NCI-H2029 treated with DMSO at 0.1 percent for 48 hours (cell line): ENCODE measurements around the gene CAMTA1.
A peak's percentile ranks its signal among the peaks of the same experiment; 100 is the strongest.

ENCODE experiments used
- DNase-seq: peaks from one replicate; lab custom pipeline; 2025; lab: John Stamatoyannopoulos, UW

CAMTA1 gene

DNA sequence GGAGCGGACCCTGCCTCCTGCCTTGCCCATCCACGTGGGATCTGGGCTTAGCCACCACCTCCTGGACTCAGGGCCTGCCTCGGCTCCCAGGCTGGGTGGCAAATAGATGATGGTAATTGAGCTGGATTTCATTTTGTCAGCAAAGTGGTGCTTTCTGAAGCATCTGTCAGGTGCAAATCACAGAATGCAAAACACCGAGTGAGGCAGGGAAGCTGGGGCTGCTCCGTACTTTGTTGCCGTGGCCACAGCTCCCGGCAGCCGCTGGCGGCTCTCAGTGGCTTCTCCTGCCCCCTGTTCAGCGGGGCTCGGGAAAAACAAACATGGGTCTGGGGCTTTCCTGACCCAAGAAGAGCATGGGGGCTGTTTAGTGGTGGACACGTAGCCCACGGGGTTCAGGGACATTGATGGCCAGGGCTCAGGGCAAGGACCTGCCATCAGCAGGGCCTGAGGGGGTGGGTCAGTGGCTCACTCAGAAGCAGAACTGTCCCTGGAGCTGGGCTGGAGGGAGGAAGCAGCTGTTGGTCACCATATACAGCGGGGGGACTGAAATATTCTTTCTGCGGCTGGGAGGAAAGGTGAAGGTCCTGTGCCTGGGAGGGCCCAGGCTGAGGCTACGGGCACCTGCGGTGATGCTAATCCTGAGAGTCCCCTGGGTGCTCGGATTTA, 855.8 kb downstream of the CAMTA1 start:
- no peak for DNase-seq

DNA sequence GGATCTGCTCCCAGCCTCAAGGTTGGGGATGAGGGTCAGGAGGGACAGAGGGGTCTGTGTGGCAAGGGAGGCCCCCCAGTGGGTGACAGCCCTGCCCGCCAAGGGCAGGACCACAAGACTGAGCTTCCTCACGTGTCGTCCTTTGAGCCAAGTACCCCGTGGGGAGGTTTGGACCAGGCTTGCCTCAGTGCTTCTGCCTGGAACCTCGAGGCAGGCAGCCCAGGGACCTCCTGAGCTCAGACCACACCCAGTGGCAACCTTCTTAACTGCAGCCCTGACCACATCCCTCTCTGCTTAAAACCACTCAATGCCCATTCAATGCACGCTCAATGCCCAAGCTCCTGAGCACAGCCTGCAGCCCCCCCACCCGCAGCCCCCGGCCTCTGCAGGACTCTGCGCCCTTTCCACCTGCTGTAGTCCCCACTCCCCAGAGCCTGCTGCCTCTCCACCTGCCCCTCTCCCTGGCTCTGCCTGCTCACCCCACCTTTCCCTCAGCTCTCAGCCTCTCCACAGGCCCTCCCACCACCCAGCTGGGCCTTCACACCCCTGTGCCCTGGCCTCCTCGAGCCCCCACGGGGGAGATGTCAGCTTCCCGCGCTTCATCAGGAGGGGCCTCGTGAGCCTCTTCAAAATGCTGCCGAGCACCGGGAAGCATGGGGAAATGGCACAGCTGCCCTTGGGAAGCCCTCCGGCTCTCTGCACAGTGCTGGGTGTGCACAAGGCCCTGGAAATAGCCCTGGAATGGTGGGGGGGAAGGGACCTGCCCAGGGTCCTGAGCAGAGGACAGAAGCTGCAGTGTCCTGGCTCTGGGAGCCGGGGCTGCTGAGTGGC, 856.5 kb downstream of the CAMTA1 start:
- no peak for DNase-seq

DNA sequence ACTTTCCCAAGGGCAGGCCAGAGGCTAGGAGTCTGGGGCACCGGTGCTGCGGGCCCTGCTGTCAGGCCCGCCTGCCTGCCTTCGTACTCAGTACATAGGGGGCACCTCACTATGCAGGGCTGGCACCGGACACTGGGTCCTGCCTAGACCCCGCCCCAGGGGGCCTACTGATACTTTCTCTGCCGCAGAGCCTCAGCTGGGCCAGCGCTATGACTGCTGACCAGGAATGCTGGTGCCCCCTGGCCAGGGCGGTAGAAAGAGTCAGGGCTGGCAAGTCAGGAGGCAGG, 857.1 kb downstream of the CAMTA1 start:
- DNase-seq, result no peak

GRCh38 chr1:7642781-7643529, 857.7 kb downstream of the CAMTA1 start:
- no peak for DNase-seq

DNA sequence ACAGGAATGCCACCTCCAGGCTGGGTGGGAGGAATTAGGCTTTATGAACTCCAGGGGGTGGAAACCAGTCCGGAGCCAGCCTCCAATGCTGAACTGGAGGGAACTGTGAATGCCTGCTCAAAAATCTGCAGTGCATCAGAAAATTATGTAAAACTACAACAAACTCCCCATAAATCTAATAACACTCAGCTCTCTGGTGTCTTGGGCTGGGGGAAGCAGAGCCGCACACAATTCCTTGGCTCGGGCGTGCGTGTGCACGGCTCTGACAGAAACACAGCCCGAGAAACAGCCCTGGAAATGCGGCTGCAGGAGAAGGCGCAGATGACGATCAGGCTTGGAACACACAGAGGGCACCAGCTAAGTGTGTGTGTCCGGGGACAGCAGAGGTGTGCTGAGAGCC, 858.3 kb downstream of the CAMTA1 start:
- no peak for DNase-seq

DNA sequence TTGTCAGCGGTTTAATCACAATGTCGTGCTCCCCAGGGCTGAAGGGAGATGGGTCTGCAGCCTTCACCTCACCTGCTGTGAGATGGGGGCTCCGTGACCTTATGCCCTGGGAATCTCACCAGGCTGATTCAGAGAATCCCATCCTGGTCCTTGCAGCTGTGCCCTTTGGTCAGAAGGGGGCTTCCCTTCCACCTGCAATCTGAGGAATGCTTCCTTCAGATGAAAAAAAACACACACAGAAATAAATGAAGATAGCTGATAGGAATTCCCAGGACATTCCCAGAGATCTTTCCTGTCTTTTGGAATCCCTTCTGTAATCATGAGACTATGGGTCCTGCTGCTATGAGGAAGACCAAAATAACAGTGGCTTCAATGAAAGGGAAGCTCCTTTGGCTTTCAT, 858.8 kb downstream of the CAMTA1 start:
- DNase-seq, result no peak

DNA sequence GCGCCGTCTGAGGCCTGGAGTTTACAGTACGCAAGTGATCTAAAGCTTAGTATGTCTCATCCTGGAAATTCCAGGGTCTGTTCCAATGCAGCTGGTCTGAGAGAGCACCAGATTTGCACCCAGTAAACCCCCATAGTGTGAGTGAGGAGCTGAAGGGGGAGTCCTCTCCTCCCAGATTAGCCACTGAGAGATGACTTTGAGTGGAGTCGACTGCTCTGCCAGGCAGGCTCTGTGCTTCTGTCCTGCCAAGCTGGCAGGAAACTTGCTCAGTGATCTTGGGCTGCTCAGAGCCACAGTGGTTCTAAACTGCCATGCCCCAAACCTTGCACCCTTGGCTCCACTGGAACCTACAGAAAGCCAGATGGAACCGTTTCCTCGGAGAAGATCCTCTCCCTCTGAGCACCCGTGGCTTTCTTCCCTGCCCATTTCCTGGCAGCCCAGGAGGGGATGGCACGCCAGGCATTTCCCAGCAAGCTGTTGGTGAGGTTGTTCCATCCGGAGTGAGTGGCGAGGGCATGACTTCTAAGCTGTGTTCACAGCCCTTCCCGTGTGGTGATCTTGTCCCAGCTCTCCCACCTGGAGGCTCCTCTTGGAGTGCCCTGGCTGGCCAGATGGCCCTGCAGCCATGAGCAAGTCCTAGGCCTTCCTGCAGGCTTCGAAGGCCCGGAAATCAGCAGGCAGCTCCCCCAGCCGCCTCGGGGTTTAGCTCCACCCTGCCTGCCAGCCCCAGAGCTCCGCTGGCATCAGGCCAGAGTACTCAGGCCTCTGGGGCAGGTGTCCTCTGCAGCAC, 859.9 kb downstream of the CAMTA1 start:
- DNase-seq, result peak; percentile 84

DNA sequence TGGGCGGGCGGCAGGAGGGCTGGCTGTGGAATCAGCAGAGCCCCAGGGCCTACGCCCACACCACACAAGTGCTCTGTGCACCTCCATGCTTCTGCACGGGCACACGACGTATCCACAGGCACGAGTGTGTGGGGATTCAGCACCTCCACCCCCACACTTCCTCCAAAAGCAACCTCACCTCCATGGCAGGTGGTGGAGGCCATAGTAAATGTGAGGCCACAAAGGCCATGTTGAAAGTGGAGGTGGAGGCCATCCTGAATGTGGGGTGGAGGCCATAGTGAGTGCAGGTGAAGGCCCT, 860.4 kb downstream of the CAMTA1 start:
- DNase-seq, result no peak

DNA sequence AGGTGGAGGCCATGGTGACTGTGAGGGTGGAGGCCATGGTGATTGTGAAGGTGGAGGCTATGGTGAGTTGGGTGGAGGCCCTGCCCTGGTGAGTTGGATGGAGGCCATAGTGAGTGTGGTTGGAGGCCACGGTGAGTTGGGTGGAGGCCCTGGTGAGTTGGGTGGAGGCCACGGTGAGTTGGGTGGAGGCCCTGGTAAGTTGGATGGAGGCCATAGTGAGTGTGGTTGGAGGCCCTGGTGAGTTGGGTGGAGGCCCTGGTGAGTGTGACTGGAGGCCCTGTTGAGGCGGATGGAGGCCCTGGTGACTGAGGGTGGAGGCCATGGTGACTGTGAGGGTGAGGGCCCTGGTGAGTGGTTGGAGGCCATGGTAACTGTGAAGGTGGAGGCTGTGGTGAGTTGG, 860.9 kb downstream of the CAMTA1 start:
- no peak for DNase-seq

GRCh38 chr1:7646981-7647901, 862.0 kb downstream of the CAMTA1 start:
- DNase-seq, result peak; percentile 55

GRCh38 chr1:7648761-7649384, 863.6 kb downstream of the CAMTA1 start:
- DNase-seq, result peak; percentile 16

GRCh38 chr1:7650801-7651200, 865.5 kb downstream of the CAMTA1 start:
- DNase-seq, result peak; percentile 29

DNA sequence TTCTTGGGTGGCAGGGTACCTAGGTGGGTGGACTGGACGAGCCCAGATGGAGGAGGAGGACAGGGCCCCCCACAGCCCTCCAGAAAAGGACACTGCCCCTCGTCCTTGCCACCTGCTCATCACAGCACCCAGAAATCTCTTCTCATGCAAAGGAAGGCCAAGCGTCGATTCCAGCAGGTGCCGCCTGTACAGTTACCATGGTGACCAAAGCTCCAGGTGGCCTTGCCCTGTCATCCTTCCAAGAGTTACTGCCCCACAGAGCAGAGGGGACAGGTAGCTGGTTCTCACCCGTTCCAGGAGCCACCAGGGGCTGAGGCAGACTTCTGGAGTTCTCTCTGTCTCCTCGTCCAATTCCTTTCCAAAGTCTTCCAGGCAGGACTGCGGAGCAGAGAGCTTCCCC, 865.9 kb downstream of the CAMTA1 start:
- peak; percentile 17 for DNase-seq

- no peak for DNase-seq
Observed at GRCh38 chr1:7652061-7652460, 866.8 kb downstream of the CAMTA1 start.

- DNase-seq, result no peak
Observed at GRCh38 chr1:7652515-7653098, 867.4 kb downstream of the CAMTA1 start.

GRCh38 chr1:7654725-7655124, 869.5 kb downstream of the CAMTA1 start:
- DNase-seq, result no peak

GRCh38 chr1:7655354-7655753, 870.1 kb downstream of the CAMTA1 start:
- DNase-seq, result no peak

GRCh38 chr1:7656557-7657215, 871.4 kb downstream of the CAMTA1 start:
- DNase-seq, result no peak

- DNase-seq, result no peak
Observed at GRCh38 chr1:7657287-7658016, 872.2 kb downstream of the CAMTA1 start.
